ENCODE measurements around the gene PPFIA1. TPM values are rescaled to one million over a fixed set of nuclear protein-coding genes. Genes with fewer than 3 reads are reported as not detected.

The PPFIA1 gene
- total RNA-seq (2021): 59.2 and 63.4 TPM in 2 replicates
- long read RNA-seq, partial matches to known transcripts: 13 of 33 reads
- long read RNA-seq, other reads (novel, unspliced or antisense): 17 of 33 reads

- Histone ChIP-seq H2AFZ (ENCODE audit: low read length) (no peak within 1 kb of the TSS), H3K4me2 (ENCODE audit: insufficient read depth, insufficient read length, low read length) (peak within 1 kb of the TSS; percentile 79), H3K56ac (ENCODE audit: insufficient read length, low read depth, low read length) (no peak within 1 kb of the TSS), H3K27me3 (ENCODE audit: insufficient read depth, low read length) (no peaks in the 10 kb centered on the region), H3K27ac (ENCODE audit: insufficient read length, low read depth, low read length) (no peak within 1 kb of the TSS), H3K23ac (ENCODE audit: insufficient read length, low read depth, low read length) (no peak within 1 kb of the TSS), H4K20me1 (ENCODE audit: control insufficient read depth, insufficient read depth, insufficient read length) (no peaks in the 10 kb centered on the region), H3K23me2 (ENCODE audit: insufficient read length, low read depth, low read length, poor library complexity, severe bottlenecking) (peaks cover 5% of the 10 kb centered on the region), H3K79me1 (ENCODE audit: insufficient read depth, low read depth, low read length, poor library complexity, severe bottlenecking) (peaks cover 2% of the 10 kb centered on the region), H2BK5ac (ENCODE audit: insufficient read length, low read length) (no peak within 1 kb of the TSS), H3K14ac (ENCODE audit: insufficient read depth, low read length) (peak within 1 kb of the TSS; percentile 49), H4K5ac (ENCODE audit: insufficient read length, low read depth, low read length) (no peak within 1 kb of the TSS), H3K4ac (ENCODE audit: low read depth, low read length) (no peak within 1 kb of the TSS), H4K8ac (replicated peaks; ENCODE audit: insufficient read length, low read depth, low read length) (no peak within 1 kb of the TSS), H3K18ac (ENCODE audit: insufficient read length, low read depth, low read length) (peak within 1 kb of the TSS; percentile 21), H2BK12ac (ENCODE audit: insufficient read length, low read depth, low read length) (no peak within 1 kb of the TSS), H3T11ph (ENCODE audit: low read length) (no peak within 1 kb of the TSS), H4K91ac (ENCODE audit: insufficient read length, low read depth, low read length) (no peak within 1 kb of the TSS), H3K79me2 (ENCODE audit: insufficient read depth, low read length) (peaks cover 19% of the 10 kb centered on the region), H2BK120ac (ENCODE audit: low read depth, low read length, poor library complexity, severe bottlenecking) (no peak within 1 kb of the TSS), H2BK15ac (ENCODE audit: low read depth, low read length) (no peak within 1 kb of the TSS), H3K9ac (ENCODE audit: extremely low read depth, insufficient read length, low read length) (peak within 1 kb of the TSS; percentile 77), H2AK5ac (ENCODE audit: insufficient read length, low read length) (no peak within 1 kb of the TSS), H3K9me3 (ENCODE audit: control insufficient read depth, low read depth, low read length) (no peaks in the 10 kb centered on the region), H2BK20ac (ENCODE audit: low read depth, low read length, poor library complexity, severe bottlenecking) (no peak within 1 kb of the TSS), H3K4me1 (ENCODE audit: insufficient read depth, low read length) (no peaks in the 10 kb centered on the region; the same call in 1 of the 2 replicates)
- Mint-ChIP-seq H3K9me3 (no peaks in the 10 kb centered on the region), H3K4me3 (peak within 1 kb of the TSS; percentile 86 to 96), H3K27ac (peak within 1 kb of the TSS; percentile 72 to 93 (median 83); a peak in 4 of 7 replicates), H3K27me3 (ENCODE audit: low read depth) (peaks cover 4% of the 10 kb centered on the region), H3K36me3 (ENCODE audit: insufficient read depth in 1 of 3, low read depth in 3 of 3) (peaks cover 22 to 35% (median 32%) of the 10 kb centered on the region in 3 experiments), H3K4me1 (peaks cover 24 to 31% of the 10 kb centered on the region in 2 experiments)
- WGBS (ENCODE audit: extremely low coverage, insufficient read length, low lambda C conversion rate): no CpG with 5 or more reads among the region's 99 CpGs
- DNase-seq: peak; percentile 96
- TF ChIP-seq CTCF (conservative IDR thresholded peaks at IDR 0.05): no peak
Observed at GRCh38 chr11:70270104-70270876, at the start of gene PPFIA1. Gene PPFIA1, plus strand, starts transcription at chr11:70270690. Its CDS starts 1,483 bp downstream, at chr11:70272173.

Measured in H9 (cell line).